HG02798 (cell line): ENCODE data around the gene CLEC16A.

ENCODE experiments used
- ATAC-seq: cut with Tn5 transposase; IDR thresholded peaks from one replicate; pipeline ENCODE4 v1.9.1; 2021; ENCODE audit warnings: mild to moderate bottlenecking; ENCODE audit not compliant: unreplicated experiment, poor library complexity

CLEC16A gene

GRCh38 chr16:11202260-11203091 is 258.1 kb downstream of the CLEC16A start:
- peak; percentile 35 for ATAC-seq

- ATAC-seq = no peak
Measured at GRCh38 chr16:11203111-11203623, 258.8 kb downstream of the CLEC16A start.

GRCh38 chr16:11204513-11205047 is 260.2 kb downstream of the CLEC16A start:
- ATAC-seq = no peak

- no peak for ATAC-seq
Measured at GRCh38 chr16:11205065-11205699, 260.8 kb downstream of the CLEC16A start.

- ATAC-seq = peak; percentile 23
Measured at GRCh38 chr16:11205754-11206581, 261.6 kb downstream of the CLEC16A start.

- ATAC-seq = no peak
Measured at GRCh38 chr16:11207646-11208045, 263.3 kb downstream of the CLEC16A start.

- ATAC-seq = no peak
Measured at GRCh38 chr16:11208916-11209665, 264.7 kb downstream of the CLEC16A start.

GRCh38 chr16:11210260-11210659 is 265.9 kb downstream of the CLEC16A start:
- no peak for ATAC-seq

- no peak for ATAC-seq
Measured at GRCh38 chr16:11211061-11211976, 267.0 kb downstream of the CLEC16A start.

GRCh38 chr16:11211977-11212797 is 267.8 kb downstream of the CLEC16A start:
- no peak for ATAC-seq

- peak; percentile 41 for ATAC-seq
Measured at GRCh38 chr16:11212798-11213196, 268.4 kb downstream of the CLEC16A start.

GRCh38 chr16:11213373-11213772 is 269.0 kb downstream of the CLEC16A start:
- ATAC-seq = no peak

GRCh38 chr16:11213799-11214198 is 269.4 kb downstream of the CLEC16A start:
- ATAC-seq = no peak

- no peak for ATAC-seq
Measured at GRCh38 chr16:11215935-11216556, 271.7 kb downstream of the CLEC16A start.

GRCh38 chr16:11217651-11218603 is 273.6 kb downstream of the CLEC16A start:
- ATAC-seq = no peak

GRCh38 chr16:11218604-11218962 is 274.2 kb downstream of the CLEC16A start:
- no peak for ATAC-seq
